NOMO-1 treated with DMSO at 0.1 percent for 48 hours (cell line): Measurements from ENCODE around the gene MAPK14.
"Not testable (repeated sequence)": the region's sequence is repeated elsewhere in the genome, so short reads cannot be mapped to it uniquely, and the experiment has no call there.

Source experiments
- DNase-seq: peaks from one replicate; lab custom pipeline; 2025; ENCODE audit not compliant: unreplicated experiment; lab: John Stamatoyannopoulos, UW

Gene MAPK14

DNA sequence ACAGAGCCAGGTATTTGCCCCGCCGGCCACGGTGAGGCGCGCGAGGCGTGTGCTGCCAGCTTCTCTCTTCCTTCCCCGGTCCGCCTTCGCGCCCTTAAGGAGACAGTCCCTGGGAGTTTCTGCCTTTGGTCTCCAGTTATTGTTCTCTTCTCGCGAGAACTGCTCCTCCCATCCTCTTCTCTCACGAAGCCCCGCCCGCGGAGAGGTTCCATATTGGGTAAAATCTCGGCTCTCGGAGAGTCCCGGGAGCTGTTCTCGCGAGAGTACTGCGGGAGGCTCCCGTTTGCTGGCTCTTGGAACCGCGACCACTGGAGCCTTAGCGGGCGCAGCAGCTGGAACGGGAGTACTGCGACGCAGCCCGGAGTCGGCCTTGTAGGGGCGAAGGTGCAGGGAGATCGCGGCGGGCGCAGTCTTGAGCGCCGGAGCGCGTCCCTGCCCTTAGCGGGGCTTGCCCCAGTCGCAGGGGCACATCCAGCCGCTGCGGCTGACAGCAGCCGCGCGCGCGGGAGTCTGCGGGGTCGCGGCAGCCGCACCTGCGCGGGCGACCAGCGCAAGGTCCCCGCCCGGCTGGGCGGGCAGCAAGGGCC lies at the start of gene MAPK14:
Gene MAPK14, plus strand, starts transcription at position 308 of the 587 bp plus-strand sequence. CDS start 350 bp downstream, outside the sequence.
- DNase-seq = peak; percentile 99

DNA sequence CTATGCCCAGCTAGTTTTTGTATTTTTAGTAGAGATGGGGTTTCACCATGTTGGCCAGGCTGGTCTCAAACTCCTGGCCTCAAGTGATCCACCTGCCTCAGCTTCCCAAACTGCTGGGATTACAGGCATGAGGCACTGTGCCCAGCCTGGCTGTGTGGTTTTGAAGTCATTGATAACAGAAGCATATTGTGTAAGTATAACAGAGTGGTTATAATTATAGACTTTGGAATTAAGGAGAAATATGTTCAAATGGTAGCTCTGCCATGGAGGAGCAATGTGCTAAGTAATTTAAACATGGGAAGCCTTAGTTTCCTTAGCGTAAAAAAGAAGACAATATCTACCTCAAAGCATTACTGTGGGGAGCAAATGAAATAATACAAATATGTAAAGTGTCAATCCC lies 47.5 kb upstream of the MAPK14 start:
- DNase-seq = not testable (repeated sequence)

DNA sequence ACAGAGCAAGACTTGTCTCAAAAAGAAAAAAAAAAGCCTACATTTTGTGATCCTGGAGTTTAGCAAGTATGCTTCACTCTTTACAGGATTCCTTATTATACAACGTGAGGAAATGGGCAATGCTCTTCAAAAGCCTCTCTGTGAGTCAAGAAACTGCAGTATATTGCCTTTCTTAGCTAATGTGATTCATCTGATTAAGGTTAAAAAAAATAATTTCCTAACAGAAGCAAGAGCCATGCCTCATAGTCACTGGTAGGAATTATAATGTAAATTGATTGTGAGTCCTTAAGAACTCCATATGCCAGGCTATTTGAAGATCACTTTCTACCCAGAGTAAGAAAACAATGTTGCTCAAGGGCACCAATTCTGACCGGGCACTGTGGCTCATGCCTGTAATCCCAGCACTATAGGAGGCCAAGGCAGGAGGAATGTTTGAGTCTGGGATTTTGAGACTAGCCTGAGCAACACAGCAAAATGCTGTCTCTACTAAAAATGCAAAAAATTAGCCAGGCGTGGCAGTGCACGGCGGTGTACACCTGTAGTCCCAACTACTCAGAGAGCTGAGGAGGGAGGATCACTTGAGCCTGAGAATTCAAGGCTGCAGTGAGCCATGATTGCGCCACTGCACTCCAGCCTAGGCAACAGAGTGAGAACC lies 46.5 kb upstream of the MAPK14 start:
- DNase-seq = no peak

DNA sequence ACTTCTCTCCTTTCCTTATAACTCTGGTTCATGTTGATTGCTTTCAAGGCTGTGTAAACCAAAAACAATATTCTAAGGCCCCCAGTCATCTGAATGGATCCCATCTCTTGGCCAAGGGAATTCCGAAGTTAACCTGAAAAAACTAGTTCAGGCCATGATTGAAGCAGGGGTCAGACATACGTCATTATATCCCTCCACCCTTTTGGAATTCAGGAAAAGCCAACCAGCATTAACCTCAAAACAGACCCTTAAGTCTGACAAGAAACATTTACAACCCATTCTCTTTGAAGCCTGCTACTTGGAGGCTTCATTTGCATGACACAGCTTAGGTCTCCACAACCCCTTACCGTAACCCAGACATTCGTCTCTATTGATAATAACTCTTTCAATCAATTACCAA lies 42.9 kb upstream of the MAPK14 start:
- no peak for DNase-seq

DNA sequence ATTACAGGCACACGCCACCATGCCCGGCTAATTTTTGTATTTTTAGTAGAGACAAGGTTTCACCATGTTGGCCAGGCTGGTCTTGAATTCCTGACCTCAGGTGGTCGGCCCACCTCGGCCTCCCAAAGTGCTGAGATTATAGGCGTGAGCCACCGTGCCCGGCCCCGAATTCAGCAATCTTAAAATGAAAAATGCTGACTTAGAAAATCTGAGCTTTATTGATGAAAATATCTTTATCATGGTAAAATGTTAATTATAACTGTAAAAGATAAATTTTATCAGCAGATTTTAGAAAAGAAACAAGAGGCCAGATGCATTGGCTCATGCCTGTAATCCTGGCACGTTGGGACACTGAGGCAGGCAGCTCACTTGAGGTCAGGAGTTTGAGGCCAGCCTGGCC lies 39.6 kb upstream of the MAPK14 start:
- DNase-seq = not testable (repeated sequence)

DNA sequence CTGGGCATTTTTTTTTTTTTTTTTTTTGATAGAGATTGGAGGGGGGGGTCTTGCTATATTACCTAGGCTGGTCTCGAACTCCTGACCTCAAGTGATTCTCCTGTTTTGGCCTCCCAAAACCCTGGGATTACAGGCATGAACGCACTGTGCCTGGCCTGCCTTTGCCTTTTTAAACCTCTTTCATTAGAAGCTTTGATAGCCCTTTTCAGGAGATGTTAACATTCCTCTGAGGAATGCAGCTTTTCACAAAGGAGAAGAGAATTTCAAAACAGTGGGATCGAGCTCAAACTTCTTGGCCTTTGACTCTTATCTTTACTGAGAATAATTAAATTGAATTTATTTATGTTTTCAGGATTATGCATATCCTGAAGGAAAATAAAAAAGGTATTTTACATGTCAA lies 34.5 kb upstream of the MAPK14 start:
- DNase-seq = no peak

DNA sequence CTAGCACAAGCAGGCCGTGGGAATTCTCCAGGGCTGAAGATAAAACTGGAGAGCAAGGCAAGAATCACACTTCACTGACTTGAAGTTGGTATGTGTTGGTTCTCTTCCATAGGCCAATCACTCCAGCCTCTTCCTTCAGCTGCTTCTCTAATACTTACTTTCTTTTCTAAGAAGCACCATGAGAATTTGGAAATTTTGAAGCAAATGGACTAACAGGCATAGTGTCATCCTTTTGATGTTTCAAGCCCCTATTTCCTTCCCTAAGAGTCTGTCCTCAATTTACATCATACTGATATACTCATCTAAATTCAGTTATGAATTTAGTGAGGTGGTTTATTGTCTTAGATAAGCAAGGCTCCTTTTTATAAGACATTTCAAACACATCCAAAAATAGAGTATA lies 27.2 kb upstream of the MAPK14 start:
- no peak for DNase-seq

DNA sequence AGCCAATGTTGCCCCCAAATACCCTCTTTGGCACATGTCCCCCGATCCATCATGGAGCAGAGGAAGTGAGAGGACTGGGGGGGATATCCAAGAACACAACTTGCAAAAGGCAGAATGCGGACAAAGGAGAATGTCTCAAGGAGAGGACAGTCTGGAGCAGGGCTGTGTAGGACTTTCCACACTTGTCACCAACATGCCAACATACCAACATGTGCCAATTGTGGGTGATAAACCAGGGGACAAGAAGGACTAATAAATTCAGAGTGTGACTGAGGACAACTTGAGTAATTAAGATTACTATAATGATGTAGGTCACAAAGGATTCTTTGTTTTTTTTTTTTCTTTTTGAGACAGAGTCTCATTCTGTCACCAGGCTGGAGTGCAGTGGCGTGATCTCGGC lies 11.9 kb upstream of the MAPK14 start:
- no peak for DNase-seq

DNA sequence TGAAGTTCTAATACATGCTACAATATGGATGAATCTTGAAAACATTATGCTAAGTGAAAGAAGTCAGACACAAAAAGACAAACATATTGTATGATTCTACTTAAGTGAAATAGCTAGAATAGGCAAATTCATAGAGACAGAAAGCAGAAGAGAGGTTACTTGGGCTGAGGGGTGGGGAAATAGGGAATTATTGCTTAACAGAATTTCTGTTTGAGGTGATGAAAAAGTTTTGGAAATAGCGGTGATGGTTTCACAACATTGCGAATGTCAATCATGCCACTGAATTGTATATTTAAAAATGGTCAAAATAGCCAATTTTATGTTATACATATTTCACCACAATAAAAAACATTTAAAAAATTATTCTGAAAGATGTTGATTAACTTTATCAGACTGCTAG lies 9.3 kb upstream of the MAPK14 start:
- DNase-seq = peak; percentile 83

DNA sequence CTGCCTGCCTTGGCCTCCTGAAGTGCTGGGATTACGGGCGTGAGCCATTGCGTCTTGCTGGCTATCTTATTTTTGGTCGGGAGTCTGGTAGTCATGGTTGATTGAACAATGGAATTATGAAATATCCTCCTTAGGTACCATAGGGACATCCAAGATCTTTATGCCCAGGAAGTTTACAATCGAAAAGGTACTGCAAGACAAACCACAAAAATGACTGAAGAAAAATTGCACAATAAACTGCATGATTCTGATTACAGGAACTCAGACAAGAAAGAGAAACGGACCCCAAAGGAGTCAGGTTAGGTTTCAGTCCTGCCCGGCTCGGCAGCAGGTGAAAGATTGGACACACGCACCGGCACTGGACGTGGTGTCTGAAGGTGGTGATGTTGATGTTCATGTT lies 8.4 kb upstream of the MAPK14 start:
- DNase-seq = peak; percentile 85

DNA sequence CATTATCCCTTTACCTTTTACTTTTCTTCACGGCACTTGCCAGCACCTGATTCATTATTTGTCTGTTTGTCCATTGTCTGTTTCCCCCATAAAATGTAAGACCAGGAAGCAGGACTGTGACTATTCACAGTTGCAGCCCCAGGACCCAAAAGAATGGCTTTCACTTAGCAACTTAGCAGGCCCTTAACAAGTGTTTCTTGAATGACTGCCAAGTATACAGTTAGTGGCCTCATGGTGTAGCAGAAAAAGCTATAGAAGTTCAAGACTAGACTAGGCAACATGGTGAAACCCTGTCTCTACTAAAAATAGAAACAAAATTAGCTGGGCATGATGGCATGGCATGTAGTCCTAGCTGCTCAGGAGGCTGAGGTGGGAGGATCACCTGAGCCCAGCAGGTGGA lies 7.5 kb upstream of the MAPK14 start:
- no peak for DNase-seq

DNA sequence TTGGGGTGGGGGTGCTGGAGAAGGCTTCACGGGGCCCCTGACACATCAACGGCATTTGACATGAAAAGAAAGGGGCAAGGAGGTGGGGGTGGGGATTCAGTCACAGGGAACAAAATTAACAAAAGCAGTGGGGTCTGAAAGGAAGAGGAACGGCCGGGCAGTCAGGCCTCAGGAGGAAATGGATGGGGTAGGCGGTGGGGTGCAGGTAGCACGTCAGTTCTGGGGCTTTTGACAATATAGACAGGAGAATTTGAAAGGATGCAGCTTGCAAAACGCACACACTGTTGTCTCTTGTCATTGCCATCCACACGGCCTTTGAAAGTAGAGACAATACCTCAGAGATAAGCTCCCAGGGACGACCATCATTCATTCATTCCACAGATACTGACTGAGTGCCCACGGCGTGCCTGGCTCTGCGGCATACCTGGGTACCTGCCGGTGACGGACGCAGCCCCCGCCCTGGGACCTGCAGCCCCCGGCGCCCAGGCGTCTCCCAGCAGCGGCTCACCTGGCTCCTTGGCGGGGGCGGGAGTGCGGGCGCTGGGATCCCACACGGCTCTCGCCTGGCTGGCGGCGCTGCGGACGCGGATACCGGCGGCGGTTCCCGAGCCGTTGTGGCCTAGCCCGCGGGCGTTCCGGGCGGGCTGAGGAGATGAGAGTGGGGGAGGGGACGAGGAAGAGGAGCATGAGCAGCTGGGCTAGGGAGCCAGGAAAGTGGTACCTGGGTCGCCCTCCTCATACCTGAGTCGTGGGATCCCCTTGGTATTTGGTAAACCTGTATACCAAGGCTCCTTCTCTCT lies 3.4 kb upstream of the MAPK14 start, which contains the start of gene SLC26A8:
Gene SLC26A8, minus strand, starts transcription at position 646 of the 800 bp plus-strand sequence. CDS start 4,934 bp downstream, outside the sequence.
- no peak for DNase-seq

DNA sequence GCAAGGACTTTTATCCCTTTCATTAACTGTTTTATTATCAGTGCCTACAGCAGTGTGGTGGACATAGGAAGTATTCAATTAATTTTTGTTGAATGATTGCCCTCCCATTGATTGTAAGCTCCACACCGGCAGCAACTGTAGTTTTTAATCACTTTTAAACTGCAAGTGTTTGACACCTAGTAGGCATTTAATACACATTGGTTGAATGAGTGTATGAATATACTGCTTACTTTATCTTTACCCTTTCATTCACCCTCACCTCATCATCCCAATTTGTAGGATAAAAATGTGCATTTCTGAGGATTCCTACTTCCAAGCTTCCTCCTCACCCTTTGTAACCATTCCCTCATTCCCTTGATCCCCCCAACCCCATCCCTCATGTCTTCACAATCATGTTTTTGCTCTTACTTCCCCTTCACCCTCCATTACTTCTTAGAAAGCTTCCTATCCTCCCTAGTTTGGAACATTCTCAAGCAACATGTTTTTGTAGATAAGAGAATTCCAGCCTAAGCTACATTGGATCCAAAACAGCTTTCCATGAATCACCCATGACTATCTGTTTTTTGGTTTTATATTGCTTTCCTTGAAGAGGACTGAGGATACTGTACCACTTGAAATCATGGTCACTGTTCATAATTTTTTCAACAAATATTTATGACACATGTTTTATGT lies 2.2 kb upstream of the MAPK14 start:
- no peak for DNase-seq

DNA sequence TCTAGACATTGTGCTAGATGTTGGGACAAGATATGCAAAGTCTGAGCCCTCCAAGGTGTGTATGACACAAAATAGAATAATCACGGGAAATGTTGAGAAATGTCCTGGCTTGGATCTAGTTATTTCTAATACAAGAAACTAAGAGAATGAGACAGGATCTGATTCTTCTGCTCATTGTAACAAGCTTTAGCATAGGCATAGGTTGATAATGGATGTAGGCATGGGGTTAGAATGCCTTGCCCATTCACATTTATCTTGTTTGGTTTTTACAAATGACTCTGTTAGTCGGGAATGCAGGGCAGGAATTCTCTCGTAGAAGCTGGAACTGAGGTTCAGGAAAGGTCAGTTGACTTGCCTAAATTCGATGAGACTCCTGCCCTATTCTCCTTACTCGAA lies 1.7 kb upstream of the MAPK14 start:
- DNase-seq = no peak

DNA sequence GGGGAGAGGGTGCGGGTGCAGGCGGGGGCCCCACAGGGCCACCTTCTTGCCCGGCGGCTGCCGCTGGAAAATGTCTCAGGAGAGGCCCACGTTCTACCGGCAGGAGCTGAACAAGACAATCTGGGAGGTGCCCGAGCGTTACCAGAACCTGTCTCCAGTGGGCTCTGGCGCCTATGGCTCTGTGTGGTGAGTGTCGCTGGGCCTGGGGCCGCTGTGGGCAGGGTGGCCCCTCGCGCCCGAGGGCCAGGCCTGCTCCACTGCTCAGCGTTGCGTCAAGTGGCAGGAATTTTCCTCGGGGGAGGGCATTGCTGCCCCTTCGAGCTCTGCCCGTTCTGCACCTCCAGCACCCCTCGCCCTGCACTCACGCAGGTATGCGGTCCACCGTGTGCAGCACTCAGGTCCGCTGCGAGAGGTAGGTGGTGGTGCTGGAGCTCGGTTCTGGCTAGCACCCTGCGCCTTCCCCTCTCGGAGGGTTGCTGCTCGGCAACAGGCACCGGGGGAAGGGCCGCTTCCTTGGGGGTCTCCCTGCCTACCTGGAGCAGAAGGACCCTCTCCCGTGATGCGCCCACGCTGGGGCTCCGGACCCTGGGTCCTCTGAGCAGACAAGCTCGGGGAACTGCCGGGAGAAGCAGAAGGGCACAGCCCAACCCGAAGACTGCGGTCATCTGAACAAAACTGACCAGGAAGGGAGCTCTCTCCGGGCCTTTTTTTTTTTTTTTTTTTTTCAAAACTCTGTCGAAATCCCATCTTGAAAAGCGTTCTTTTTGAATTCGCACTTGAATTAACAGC lies 674 bp downstream of the MAPK14 start:
- no peak for DNase-seq

DNA sequence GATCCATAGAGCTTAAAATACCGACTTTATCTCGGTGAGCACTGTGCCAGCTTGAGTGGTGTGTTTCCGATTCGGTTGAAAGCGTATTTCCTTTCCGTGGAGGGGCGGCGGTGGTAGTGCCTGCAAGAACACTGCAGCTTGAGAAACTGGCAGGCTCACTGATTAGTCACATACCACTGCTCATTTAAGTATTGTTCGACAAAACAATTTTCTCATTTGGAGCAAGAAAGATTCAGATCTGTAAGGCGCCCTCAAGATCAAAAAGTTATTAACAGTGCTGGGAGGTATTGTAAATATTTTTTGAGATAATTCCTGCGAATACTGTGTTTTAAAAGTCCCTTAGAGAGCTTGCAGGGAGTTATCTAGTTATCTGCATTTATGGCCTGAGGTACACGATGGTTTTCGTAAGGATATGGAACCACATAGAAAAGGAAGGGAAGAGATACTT lies 1.3 kb downstream of the MAPK14 start:
- peak; percentile 28 for DNase-seq

DNA sequence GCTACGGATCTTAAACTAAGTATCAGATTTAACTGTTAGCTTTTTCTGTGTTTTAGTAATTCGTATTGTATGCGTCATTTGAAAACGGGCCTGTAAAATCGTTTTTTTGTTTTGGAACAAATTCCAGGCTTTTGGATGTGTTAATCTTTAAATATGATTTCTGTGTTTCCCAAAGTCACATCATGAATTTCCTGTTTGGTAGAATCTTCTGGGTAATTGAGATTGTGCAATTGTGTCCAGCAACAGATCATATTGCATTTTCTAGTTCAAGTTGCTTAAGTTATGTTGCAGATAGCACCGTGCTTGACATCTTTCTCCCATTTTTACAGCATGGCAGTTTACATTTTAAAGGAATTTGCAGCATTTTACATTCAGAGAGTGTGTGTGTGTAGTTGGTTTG lies 1.9 kb downstream of the MAPK14 start:
- DNase-seq = peak; percentile 83

DNA sequence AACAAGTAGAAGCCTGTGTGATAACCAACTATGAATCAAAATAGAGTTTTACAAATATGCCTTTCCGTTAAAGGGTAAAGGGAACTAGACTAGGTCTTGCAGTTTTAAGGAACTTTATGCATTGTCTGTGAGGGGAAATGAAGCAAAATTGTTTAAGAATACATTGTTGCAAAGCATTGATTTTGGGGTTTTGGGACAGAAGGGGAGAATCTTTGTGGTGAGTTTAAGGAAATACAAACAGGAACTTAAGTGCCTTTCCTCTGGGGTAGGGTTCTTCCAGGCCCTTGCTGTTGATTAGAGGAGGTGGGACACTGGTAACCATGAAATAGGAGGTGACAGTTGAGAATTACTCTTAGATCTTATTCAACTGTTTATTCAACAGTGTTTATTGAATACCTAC lies 4.7 kb downstream of the MAPK14 start:
- peak; percentile 73 for DNase-seq

DNA sequence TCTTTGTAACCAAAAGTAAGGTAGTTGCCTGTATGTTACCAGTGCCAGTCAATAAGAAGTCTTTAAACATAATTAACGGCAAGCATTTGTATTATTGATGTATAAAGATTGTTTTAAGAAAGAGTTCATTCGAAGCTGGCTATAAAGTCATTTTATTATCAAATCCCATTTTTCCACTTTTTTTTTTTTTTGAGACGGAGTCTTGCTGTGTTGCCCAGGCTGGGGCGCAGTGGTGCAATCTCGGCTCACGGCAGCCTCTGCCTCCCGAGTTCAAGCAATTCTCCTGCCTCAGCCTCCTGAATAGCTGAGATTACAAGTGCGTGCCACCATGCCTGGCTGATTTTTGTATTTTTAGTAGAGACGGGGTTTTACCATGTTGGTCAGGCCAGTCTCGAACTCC lies 5.5 kb downstream of the MAPK14 start:
- not testable (repeated sequence) for DNase-seq

DNA sequence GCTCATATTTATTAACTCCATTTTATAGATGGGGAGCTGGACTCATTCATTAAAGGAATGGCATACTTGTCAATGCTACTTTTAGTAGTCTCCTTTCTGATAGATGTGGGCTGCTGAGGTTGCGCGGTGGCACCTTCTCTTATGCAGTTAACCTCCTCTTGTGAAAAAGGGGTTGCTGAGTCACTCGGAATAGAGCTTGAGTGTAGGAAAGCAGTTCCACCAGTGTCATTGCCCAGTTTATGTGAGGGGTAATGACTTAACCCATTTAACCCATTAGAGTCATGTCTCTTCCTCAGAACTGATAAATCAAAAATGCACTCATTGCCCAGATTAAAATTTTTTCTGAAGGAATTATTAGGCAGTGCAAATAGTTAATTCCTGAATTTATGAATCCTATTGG lies 6.3 kb downstream of the MAPK14 start:
- peak; percentile 81 for DNase-seq

DNA sequence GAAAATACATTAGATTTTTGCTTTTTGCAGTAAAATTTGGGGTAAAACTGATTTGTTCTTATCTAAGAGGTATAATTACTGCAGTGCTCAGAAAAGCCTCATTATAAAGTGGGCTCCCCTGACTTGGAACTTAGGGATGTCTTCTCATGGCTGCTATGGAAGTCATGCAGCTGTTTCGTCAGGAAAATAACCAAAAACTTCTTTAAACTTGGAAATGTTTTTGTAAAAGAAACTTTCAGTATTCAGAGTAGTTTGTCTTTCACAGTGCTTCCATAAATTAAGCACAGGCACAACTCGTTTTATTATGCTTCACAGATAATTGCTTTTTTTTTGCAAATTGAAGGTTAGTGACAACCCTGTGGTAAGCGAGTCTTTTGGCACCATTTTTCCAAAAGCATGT lies 6.8 kb downstream of the MAPK14 start:
- no peak for DNase-seq
